H4 (cell line): ENCODE data around the gene CSF3. TPM values are rescaled to one million over a fixed set of nuclear protein-coding genes. Genes with fewer than 3 reads are reported as not detected.
"Not testable (repeated sequence)": the region's sequence is repeated elsewhere in the genome, so short reads cannot be mapped to it uniquely, and the experiment has no call there.

Source experiments
- DNase-seq: peaks from one replicate; pipeline ENCODE4 v3.0.0-alpha.2; 2015; ENCODE audit warnings: low spot score
- total RNA-seq: library from RNA; depleted of rRNA; stranded (reverse); fragments of >200 nt; shearing (Covaris generic); gene quantifications from 2 replicates; pipeline ENCODE4 v1.2.3, GENCODE V29; 2014

CSF3 gene
- total RNA-seq, 1 experiment from 2014 or later: not detected

DNA sequence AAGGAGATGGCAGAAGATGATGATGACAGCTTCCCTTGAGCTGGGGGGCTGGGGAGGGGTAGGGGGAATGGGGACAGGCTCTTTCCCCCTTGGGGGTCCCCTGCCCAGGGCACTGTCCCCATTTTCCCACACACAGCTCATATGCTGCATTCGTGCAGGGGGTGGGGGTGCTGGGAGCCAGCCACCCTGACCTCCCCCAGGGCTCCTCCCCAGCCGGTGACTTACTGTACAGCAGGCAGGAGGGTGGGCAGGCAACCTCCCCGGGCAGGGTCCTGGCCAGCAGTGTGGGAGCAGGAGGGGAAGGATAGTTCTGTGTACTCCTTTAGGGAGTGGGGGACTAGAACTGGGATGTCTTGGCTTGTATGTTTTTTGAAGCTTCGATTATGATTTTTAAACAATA is 17.7 kb upstream of the CSF3 start:
- no peak for DNase-seq

DNA sequence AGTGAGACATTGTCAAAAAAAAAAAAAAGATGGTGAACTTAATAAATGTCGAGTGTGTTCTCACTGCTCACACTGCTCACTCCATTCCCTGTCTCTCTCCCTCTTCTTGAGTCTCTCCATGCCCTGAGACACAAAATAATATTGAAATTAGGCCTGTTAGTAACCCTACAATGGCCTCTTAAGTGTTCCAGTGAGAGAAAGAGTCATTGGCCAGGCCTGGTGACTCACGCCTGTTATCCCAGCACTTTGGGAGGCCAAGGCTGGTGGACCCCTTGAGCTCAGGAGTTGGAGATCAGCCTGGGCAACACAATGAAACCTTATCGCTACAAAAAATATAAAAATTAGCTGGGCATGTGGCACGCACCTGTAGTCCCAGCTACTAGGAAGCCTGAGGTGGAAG is 16.2 kb upstream of the CSF3 start:
- no peak for DNase-seq

DNA sequence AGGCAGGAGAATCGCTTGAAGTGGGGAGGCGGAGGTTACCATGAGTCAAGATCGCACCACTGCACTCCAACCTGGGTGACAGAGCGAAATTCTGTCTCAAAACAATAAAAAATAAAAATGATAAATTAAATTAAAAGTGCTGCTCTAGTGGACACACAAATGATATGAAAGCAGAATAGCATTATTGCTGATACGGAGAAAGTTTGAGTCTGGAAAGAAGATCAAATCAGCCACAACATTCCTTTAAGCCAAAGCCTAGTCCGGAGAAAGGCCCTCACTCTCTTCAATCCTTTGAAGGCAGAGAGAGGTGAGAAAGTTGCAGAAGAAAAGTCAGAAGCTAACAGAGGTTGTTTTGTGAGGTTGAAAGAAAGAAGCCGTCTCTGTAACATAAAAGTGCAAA is 15.1 kb upstream of the CSF3 start:
- no peak for DNase-seq

DNA sequence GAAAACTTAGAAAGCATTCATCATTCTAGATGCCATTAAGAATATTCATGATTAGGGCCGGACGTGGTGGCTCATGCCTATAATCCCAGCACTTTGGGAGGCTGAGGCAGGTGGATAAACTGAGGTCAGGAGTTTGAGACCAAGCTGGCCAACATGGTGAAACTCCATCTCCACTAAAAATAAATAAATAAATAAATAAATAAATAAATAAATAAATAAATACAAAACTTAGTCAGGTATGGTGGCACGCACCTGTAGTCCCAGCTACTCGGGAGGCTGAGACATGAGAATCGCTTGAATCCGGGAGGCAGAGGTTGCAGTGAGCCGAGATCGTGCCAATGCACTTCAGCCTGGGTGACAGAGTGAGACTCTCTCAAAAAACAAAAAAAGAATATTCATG is 13.9 kb upstream of the CSF3 start:
- not testable (repeated sequence) for DNase-seq

DNA sequence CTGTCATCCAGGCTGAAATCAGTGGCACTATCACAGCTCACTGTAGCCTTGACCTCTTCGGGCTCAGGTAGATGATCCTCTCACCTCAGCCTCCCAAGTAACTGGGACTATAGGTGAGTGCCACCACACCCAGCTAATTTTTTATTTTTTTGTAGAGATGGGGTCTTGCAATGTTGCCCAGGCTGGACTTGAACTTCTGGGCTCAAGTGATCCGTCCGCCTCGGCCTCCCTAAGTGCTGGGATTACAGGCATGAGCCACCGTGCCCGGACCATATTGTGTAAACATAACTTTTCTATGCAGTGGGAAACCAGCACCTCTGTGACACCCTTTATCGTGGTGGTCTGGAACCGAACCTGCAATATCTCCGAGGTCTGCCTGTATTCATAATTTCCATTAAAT is 11.2 kb upstream of the CSF3 start:
- DNase-seq: no peak

DNA sequence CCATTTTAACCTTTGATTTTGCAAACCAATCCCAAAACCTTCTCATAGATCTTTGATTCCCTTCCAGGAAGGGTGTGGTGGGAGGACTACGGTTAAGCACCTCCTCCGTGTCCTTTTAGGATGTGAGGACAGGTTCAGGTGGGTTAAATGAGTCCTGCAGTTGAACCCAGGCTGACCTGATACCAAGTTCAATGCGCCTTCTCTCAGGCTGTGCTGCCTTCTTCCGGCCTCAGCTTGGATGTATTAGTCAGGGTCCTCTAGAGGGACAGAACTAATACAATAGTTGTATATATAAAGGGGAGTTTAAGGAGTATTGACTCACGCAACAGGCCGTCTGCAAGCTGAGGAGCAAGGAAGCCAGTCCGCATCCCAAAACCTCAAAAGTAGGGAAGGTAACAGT is 10.5 kb upstream of the CSF3 start:
- no peak for DNase-seq

DNA sequence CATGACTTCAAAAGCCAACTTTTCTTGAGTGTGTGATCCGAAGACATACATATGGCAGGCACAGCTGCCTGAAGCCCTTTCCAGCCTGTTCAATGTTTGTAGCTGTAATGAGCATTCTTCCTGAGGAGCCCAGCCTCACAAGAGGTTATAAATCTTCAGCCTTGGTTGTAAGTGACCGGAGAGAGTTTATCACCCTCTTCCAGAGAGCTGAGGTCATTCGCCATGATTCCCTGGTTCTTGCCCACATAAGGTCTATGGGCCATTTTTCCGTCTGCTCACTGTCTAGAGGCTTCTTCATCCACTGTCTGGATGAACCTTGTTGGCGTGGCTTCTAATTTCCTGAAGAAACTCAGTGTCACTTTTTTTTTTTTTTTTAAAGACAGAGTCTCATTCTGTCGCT is 9.7 kb upstream of the CSF3 start:
- DNase-seq: no peak

DNA sequence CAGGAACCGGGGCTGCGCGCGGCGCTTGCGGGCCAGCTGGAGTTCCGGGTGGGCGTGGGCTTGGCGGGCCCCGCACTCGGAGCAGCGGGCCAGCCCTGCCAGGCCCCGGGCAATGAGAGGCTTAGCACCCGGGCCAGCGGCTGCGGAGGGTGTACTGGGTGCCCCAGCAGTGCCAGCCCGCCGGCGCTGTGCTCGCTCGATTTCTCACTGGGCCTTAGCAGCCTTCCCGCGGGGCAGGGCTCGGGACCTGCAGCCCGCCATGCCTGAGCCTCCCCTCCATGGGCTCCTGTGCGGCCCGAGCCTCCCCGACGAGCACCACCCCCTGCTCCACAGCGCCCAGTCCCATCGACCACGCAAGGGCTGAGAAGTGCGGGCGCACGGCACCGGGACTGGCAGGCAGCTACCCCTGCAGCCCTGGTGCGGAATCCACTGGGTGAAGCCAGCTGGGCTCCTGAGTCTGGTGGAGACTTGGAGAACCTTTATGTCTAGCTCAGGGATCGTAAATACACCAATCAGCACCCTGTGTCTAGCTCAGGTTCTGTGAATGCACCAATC is 4.2 kb upstream of the CSF3 start:
- DNase-seq: not testable (repeated sequence)

DNA sequence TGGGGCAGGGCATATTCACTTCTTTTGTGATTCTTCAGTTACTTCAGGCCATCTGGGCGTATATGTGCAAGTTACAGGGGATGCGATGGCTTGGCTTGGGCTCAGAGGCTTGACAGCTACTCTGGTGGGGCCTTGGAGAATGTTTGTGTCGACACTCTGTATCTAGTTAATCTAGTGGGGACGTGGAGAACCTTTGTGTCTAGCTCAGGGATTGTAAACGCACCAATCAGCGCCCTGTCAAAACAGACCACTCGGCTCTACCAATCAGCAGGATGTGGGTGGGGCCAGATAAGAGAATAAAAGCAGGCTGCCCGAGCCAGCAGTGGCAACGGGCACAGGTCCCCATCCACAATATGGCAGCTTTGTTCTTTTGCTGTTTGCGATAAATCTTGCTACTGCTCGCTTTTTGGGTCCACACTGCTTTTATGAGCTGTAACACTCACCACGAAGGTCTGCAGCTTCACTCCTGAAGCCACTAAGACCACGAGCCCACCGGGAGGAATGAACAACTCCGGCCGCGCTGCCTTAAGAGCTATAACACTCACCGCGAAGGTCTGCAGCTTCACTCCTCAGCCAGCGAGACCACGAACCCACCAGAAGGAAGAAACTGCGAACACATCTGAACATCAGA is 3.1 kb upstream of the CSF3 start:
- DNase-seq: not testable (repeated sequence)

DNA sequence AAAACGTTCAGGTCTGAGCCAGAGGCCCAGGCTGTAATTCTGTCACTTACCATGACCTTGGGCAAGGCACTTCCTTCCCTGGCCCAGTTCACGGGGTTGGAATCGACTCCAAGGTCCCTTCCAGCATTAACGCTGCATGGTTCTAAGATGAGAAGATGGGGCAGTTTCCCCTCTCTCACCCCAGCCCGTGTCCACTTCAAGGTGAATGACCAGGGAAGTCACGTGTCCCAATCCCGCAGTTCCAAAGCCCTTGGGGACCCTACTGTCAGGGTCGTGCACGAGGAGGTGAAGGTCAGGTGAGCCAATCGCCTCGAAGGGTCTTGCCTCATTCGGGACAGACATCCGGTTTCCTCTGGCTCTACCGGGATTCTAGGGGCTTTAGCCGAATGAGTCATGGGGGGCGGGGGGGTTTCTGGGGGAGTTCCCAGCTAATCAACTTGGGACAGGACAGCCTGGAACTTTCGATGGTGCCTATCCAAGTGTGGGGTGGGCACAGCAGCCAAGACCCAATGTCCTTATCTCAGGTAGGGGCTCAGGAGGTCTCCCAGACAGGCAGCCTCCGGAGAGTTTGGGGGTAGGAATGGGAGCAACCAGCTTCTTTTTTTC is 762 bp upstream of the CSF3 start:
- no peak for DNase-seq

DNA sequence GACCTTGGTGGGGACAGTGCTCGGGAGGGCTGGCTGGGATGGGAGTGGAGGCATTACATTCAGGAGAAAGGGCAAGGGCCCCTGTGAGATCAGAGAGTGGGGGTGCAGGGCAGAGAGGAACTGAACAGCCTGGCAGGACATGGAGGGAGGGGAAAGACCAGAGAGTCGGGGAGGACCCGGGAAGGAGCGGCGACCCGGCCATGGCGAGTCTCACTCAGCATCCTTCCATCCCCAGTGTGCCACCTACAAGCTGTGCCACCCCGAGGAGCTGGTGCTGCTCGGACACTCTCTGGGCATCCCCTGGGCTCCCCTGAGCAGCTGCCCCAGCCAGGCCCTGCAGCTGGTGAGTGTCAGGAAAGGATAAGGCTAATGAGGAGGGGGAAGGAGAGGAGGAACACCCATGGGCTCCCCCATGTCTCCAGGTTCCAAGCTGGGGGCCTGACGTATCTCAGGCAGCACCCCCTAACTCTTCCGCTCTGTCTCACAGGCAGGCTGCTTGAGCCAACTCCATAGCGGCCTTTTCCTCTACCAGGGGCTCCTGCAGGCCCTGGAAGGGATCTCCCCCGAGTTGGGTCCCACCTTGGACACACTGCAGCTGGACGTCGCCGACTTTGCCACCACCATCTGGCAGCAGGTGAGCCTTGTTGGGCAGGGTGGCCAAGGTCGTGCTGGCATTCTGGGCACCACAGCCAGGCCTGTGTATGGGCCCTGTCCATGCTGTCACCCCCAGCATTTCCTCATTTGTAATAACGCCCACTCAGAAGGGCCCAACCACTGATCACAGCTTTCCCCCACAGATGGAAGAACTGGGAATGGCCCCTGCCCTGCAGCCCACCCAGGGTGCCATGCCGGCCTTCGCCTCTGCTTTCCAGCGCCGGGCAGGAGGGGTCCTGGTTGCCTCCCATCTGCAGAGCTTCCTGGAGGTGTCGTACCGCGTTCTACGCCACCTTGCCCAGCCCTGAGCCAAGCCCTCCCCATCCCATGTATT is 1.1 kb downstream of the CSF3 start:
- no peak for DNase-seq

DNA sequence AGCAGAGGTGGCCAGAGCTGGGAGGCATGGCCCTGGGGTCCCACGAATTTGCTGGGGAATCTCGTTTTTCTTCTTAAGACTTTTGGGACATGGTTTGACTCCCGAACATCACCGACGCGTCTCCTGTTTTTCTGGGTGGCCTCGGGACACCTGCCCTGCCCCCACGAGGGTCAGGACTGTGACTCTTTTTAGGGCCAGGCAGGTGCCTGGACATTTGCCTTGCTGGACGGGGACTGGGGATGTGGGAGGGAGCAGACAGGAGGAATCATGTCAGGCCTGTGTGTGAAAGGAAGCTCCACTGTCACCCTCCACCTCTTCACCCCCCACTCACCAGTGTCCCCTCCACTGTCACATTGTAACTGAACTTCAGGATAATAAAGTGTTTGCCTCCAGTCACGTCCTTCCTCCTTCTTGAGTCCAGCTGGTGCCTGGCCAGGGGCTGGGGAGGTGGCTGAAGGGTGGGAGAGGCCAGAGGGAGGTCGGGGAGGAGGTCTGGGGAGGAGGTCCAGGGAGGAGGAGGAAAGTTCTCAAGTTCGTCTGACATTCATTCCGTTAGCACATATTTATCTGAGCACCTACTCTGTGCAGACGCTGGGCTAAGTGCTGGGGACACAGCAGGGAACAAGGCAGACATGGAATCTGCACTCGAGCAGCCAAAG is 2.3 kb downstream of the CSF3 start:
- no peak for DNase-seq

DNA sequence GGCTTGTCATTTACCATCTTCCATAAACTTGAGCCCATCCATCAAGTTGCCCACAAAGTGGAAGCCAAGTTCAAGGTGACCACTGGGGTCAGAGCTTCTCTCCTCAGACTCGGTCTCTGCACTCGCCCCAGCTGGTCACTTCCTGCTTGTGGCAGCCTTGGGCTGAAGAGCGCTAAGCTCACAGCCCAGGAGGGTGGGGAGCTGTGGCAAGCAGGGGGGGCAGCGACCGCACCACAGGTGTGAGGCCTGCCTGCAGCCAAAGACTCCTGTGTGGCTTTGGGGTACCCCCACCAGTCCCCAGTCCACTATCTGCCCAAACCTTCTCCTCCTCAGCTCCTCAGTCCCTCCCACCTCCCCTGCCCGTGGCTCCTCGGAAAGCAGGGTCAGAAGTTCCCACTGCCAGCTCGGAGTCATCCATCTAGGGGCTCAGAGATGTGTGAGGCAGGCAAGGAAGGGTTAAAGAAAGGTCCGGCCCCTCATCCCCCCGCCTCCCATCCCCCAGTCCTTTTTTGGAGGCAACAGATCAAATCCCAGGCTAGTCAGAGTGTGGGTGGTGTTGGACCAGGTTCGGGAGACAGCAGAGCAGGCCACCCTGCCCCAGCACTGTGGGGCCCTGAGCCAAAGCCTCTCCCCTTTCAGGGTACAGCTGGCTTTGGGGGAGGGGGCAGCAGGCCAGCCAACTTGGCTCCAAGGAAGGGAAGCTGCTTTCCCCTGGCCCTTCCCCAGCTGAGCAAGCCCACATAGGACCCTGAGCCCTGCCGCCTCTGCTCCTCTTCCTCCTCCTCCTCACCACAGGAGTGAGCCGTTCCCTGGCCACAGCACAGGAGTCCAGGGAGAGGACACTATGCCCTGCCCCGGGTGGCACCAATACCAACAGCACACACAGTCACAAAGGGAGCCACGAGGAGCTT is 3.2 kb downstream of the CSF3 start:
- no peak for DNase-seq

DNA sequence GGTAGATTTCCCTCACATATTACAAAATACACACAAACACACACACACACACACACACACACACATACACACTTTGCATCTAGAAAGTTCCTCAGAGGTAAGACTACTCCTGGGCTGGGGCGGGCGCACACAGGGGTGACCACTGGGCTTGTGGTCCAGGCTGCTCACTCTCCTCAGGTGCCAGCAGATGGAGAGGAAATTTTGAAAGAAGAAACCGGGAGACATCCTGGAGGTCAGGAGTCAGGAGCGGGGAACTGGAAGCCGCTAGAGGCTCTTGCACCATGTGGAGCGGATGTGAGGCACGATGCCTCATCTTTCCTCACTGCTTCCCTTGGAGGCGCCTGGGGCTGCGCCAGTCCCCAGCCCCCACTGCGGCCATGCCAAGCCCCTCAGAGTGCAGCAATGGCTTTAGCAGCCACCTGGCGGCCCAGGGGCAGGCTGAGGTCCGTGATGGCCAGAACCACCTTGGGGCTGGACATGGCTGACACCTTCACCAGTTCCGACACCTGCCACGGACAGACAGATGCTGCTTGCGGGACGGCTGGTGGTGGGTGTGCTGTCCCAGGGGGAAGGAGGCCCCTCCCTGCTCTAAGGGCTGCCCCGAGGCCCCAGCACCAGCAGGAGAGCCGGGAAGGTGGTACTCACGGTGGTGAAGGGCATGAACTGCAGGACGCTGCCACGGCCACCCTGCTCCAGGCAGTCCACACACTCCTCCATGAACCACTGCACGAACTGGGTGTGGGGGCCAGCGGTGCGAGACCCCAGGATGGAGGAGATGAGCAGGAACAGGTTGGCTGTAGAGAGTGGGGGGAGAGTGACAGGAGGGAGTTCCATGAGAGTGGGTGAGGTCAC is 4.1 kb downstream of the CSF3 start:
- DNase-seq: no peak

DNA sequence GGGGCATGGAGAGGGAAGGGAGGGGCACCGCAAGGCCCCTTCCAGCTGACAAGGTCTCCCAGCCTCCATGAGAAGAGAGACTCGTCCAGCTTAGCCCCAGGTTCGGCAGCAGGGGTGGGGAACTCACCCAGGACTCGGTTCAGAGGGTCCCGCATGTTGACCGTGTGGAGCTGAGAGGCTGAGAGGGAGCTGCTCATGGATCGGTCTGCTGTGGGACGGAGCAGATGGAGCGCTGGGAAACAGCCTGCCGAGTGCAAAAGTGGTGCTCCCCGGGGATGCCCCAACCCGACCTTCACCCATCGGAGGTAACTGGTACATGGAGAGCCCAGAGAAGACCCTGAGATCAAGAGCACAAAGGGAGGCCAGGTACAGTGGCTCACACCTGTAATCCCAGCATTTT is 4.9 kb downstream of the CSF3 start:
- DNase-seq: no peak

DNA sequence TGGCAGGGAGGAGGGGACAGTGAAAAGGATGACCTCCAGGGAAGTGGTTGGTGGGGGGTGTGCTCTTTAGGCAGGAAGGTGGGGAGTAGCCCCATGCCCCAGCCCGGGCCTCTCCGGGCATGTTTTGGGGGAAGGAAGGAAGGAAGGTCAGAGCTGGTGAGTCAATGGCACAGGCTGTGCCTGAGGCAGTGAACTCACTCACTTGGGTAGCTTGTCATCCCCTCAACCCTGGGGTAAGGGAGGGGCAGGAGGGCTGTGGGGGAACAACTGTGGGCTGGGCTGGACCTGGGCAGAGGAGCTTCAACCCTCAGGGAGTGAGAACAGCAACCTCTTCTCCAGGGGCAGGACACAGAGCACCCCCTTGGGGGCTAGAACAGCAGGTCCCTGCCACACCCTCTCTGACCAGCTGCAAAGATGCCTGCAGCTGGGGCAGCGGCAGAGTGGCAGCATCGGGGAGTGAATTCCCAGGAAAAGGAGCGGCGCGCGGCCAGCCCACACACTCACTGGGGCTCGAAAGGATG is 6.3 kb downstream of the CSF3 start:
- DNase-seq: peak; percentile 59

DNA sequence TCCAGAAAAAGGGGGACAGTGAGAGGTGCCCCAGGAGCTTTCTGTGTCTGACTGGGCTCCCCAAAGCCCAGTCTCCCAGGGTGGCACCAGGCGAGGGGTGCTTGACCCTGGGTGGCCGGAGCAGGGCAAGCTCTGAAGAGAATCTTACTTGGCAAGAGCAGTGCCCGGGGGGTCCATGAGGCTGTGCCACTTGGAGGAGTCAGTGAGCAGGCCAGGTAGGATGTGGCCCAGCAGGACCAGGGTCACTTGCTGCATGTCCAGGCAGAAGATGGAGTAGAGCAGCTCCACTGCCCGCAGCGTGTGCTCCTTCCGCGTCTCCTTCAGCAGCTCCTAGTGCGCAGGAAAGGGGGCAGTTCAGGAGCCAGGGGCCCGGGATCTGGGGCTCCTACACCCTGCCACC is 7.3 kb downstream of the CSF3 start:
- DNase-seq: no peak

DNA sequence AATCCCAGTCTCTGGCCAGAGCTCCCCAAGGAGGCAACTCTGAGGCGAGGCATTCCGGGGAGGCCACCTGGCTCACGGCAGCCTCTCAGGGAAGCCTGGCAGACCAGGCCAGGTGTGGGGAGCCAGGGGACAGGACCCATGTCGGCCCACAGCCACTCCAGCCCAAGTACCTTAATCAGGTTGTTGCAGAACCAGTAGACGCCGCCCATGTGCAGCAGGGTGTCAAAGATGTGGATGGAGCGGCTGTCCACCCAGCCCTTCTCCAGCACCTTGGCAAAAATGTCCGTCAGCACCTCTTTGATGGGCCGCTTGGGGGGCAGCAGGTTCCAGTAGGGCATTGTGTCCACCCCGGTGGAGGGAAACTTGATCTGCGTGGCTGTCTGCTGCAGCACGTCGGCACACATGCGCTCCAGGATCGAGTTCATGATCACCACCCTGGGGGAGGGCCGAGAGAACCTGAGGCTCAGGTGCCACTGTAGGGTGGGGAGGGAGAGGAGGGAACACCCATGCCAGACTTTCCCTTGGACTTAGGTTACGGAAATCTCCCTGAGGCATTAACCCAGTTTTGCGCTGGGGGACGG is 7.8 kb downstream of the CSF3 start:
- DNase-seq: no peak

DNA sequence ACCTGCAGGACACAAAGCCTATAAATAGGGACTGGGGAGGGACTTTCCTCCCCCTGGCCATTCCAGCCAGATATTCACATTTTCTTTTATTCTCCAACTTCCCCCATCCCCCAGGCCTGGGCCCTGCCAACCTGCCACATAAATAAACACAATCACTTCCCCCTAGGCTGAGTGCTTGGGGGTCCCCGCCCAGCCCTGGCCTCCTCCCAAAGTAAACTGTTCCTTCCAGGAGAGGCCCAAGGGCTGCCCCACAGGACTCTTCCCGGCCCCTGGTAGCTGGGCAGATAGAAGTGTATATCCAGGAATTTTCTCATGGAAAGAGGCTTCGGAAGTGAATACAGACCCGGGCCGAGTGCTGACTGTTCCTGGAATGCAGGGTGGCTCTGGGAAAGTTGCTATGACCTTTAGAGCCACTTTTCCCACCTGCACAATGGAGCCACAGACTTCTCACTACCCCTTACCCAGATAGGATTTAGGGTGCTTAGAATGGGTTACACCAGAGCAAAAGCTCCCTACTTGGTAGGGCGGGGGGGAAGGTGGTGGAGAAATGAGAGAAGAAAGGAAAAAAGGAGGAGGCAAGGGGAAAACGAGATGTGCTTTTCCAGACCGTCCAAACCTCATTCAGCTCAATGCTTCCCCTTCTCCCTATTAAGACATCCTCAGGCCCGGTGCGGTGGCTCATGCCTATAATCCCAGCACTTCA is 8.5 kb downstream of the CSF3 start:
- no peak for DNase-seq
